HEK293 (cell line): ENCODE results near the gene SPTLC2.

Source experiments
- CTCF ChIA-PET: fragments of 350-600 bp; formaldehyde crosslinking; extraction: SDS; loops from one replicate; lab custom pipeline; 2021; ENCODE audit warnings: antibody characterized with exemption; lab: Yijun Ruan, JAX
- POLR2A ChIA-PET: fragments of 300-600 bp; formaldehyde crosslinking; extraction: SDS; loops from one replicate; lab custom pipeline; 2020; ENCODE audit warnings: antibody characterized with exemption, inconsistent platforms; lab: Yijun Ruan, JAX
- H3K27ac ChIP-seq: fragments of 200-500 bp; sonication (Bioruptor generic); 2 replicates; pipeline ENCODE4 v1.5.1; 2014; ENCODE audit warnings: low read depth, low read length, control low read depth, inconsistent platforms; ENCODE audit errors: extremely low read depth
- H3K36me3 ChIP-seq, 2 experiments: fragments of 200-500 bp in 1 of 2; sonication (Bioruptor generic) in 1 of 2; 1 replicate in 1 of 2; 2 replicates in 1 of 2; pipeline ENCODE4 v1.5.1; 2014 to 2017; ENCODE audit warnings: inconsistent platforms in 2 of 2, low read length in 2 of 2; ENCODE audit not compliant: control insufficient read depth in 2 of 2, insufficient read depth in 1 of 2
- H3K4me1 ChIP-seq: fragments of 200-500 bp; sonication (Bioruptor generic); 2 replicates; pipeline ENCODE4 v1.5.1; 2014; ENCODE audit warnings: mild to moderate bottlenecking, low read length, inconsistent platforms; ENCODE audit not compliant: control insufficient read depth, insufficient read depth
- H3K4me3 ChIP-seq: 2 replicates; pipeline ENCODE4 v1.5.1; 2011; ENCODE audit warnings: low read depth, mild to moderate bottlenecking, control low read depth, low read length, moderate library complexity
- H3K9me3 ChIP-seq: fragments of 200-500 bp; sonication (Bioruptor generic); 2 replicates; pipeline ENCODE4 v1.5.1; 2014; ENCODE audit warnings: low read depth, low read length, inconsistent platforms; ENCODE audit not compliant: control insufficient read depth, insufficient read depth
- ATF2 ChIP-seq: fragments of 450-650 bp; formaldehyde crosslinking; IDR thresholded peaks from 2 replicates; pipeline ENCODE4 v1.5.1; 2016; ENCODE audit warnings: missing biosample characterization, missing genetic modification characterization, low read depth
- BCL6B ChIP-seq: fragments of 450-650 bp; formaldehyde crosslinking; IDR thresholded peaks from 2 replicates; pipeline ENCODE4 v1.5.1; 2017; ENCODE audit warnings: missing biosample characterization, missing genetic modification characterization
- KLF7 ChIP-seq: fragments of 450-650 bp; formaldehyde crosslinking; IDR thresholded peaks from 2 replicates; pipeline ENCODE4 v1.5.1; 2016; ENCODE audit warnings: missing biosample characterization, missing genetic modification characterization, borderline replicate concordance
- PRDM6 ChIP-seq: fragments of 450-650 bp; formaldehyde crosslinking; IDR thresholded peaks from 2 replicates; pipeline ENCODE4 v1.5.1; 2017; ENCODE audit warnings: missing biosample characterization, missing genetic modification characterization
- SCRT2 ChIP-seq: fragments of 450-650 bp; formaldehyde crosslinking; IDR thresholded peaks from 2 replicates; pipeline ENCODE4 v1.5.1; 2016; ENCODE audit warnings: missing biosample characterization, missing genetic modification characterization
- WT1 ChIP-seq: fragments of 450-650 bp; formaldehyde crosslinking; IDR thresholded peaks from 2 replicates; pipeline ENCODE4 v1.5.1; 2016; ENCODE audit warnings: missing biosample characterization, missing genetic modification characterization
- ZBTB1 ChIP-seq: fragments of 450-650 bp; formaldehyde crosslinking; IDR thresholded peaks from 2 replicates; pipeline ENCODE4 v1.5.1; 2016; ENCODE audit warnings: missing biosample characterization, missing genetic modification characterization
- ZBTB10 ChIP-seq: fragments of 450-650 bp; formaldehyde crosslinking; IDR thresholded peaks from 2 replicates; pipeline ENCODE4 v1.5.1; 2016; ENCODE audit warnings: missing biosample characterization, missing genetic modification characterization
- ZFHX2 ChIP-seq: fragments of 450-650 bp; formaldehyde crosslinking; conservative IDR thresholded peaks from 2 replicates; pipeline ENCODE4 v1.5.1; 2016; ENCODE audit warnings: missing biosample characterization, missing genetic modification characterization
- ZNF169 ChIP-seq: fragments of 450-650 bp; formaldehyde crosslinking; IDR thresholded peaks from 2 replicates; pipeline ENCODE4 v1.5.1; 2016; ENCODE audit warnings: missing biosample characterization, missing genetic modification characterization
- ZNF423 ChIP-seq: fragments of 450-650 bp; formaldehyde crosslinking; IDR thresholded peaks from 2 replicates; pipeline ENCODE4 v1.5.1; 2016; ENCODE audit warnings: missing biosample characterization, missing genetic modification characterization
- ZNF488 ChIP-seq: fragments of 450-650 bp; formaldehyde crosslinking; IDR thresholded peaks from 2 replicates; pipeline ENCODE4 v1.5.1; 2016; ENCODE audit warnings: missing biosample characterization, missing genetic modification characterization
- ZNF518A ChIP-seq: fragments of 450-650 bp; formaldehyde crosslinking; conservative IDR thresholded peaks from 2 replicates; pipeline ENCODE4 v1.5.1; 2016; ENCODE audit warnings: low read depth, missing biosample characterization, missing genetic modification characterization
- ZNF544 ChIP-seq: fragments of 450-650 bp; formaldehyde crosslinking; IDR thresholded peaks from 2 replicates; pipeline ENCODE4 v1.5.0; 2017; ENCODE audit warnings: missing biosample characterization, missing genetic modification characterization
- ZNF571 ChIP-seq: fragments of 450-650 bp; formaldehyde crosslinking; IDR thresholded peaks from 2 replicates; pipeline ENCODE4 v1.5.0; 2017; ENCODE audit warnings: missing biosample characterization, missing genetic modification characterization
- ZXDB ChIP-seq: fragments of 450-650 bp; formaldehyde crosslinking; IDR thresholded peaks from 2 replicates; pipeline ENCODE4 v1.5.1; 2016; ENCODE audit warnings: missing biosample characterization, missing genetic modification characterization

SPTLC2 gene

GRCh38 chr14:77579780-77580179 lies 36.7 kb downstream of the SPTLC2 start (continued):
- peak; percentile 32 for TF ChIP-seq PRDM6
- no peak for TF ChIP-seq ZBTB10 (tag by site-specific recombination)
- no peak for TF ChIP-seq BCL6B (tag by site-specific recombination)

- POLR2A ChIA-PET = interaction anchor here (0.6 kb wide), 1 partner anchor 1134 kb away, joined by 5 read pairs; no protein-coding TSS in a partner anchor
- peaks cover 0 to 14% of the 10 kb centered on the region in 2 experiments; a peak in 2 of 3 replicates for H3K36me3 ChIP-seq
Measured at GRCh38 chr14:77579065-77579464, 37.4 kb downstream of the SPTLC2 start.

More at GRCh38 chr14:77579065-77579464, 37.4 kb downstream of the SPTLC2 start:
- Histone ChIP-seq H3K4me1 (peaks cover 14% of the 10 kb centered on the region), H3K27ac (no peak overlapping the region)
- TF ChIP-seq ZNF423 (tag by site-specific recombination) (no peak), ZNF544 (no peak), SCRT2 (no peak), PRDM6 (peak; percentile 37), ZBTB1 (no peak), KLF7 (tag by site-specific recombination) (no peak), ZFHX2 (tag by site-specific recombination) (no peak), ZNF571 (tag by site-specific recombination) (no peak), ZNF518A (tag by site-specific recombination) (no peak), ATF2 (peak; percentile 17; the same call in 1 of the 2 replicates), ZNF488 (no peak), WT1 (tag by site-specific recombination) (peak; percentile 21; the same call in 1 of the 2 replicates), ZXDB (tag by site-specific recombination) (no peak), ZNF169 (tag by site-specific recombination) (no peak)
- TF ChIP-seq, all 188 proteins: peak for 3
- Histone ChIP-seq H3K4me3 (no peak overlapping the region), H3K9me3 (no peaks in the 10 kb centered on the region)
- CTCF ChIA-PET = no interaction called here
